ENCODE results near the gene LRRC4.

LRRC4 gene, protein sequence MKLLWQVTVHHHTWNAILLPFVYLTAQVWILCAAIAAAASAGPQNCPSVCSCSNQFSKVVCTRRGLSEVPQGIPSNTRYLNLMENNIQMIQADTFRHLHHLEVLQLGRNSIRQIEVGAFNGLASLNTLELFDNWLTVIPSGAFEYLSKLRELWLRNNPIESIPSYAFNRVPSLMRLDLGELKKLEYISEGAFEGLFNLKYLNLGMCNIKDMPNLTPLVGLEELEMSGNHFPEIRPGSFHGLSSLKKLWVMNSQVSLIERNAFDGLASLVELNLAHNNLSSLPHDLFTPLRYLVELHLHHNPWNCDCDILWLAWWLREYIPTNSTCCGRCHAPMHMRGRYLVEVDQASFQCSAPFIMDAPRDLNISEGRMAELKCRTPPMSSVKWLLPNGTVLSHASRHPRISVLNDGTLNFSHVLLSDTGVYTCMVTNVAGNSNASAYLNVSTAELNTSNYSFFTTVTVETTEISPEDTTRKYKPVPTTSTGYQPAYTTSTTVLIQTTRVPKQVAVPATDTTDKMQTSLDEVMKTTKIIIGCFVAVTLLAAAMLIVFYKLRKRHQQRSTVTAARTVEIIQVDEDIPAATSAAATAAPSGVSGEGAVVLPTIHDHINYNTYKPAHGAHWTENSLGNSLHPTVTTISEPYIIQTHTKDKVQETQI

DNA sequence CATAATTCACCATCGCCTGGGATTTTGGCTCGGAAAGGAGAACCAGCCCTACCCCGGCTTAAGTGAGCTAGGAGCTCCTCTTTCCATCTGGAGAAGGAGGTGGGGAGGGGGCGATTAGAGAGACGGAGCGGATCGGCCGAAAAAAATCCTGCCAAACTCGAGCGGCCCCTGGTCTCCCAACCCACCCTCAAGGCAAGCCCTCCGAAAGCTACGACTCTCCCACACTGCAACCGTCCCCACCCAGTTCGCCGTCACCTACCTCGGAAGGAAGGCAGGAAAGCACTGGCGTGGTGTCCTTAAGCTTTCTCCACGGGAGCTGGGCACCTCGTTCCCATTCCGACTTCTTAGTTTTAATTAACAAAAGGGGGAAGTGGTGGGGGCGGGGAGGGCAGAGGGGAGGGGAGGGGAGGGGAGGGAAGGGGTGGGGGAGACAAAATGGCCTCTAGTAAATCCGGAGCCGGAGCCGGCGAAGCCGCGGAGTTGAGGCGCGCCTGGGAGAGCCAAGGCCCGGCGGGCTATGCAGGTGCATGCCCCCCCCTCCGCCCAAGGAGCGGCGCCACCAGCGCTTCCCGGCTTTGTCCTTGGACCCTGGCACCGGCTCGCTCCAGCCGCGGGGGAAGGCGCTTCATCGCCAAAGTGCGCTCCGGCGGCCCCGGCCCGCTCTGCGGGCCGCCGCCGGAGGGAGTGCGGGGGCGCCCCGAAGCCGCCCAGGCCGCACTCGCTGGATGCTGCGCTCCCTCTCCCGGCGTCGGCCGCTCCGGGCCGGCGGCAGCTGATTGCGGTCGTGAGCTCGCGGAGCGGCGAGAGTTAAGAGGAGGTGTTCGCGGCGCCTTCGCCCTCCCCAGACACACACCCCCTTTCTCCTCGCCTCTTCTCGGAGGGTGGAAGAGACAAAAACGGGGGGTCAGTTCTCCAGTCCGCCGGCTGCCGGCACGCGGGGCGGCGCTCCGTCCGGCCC is at the start of gene LRRC4:
TSS of gene LRRC4 (minus strand) at position 784 of the 958 bp plus-strand sequence. CDS start 797 bp downstream, outside the sequence.
- Histone ChIP-seq H3K27ac (ENCODE audit: low read length) (no peak within 1 kb of the TSS), H3K4me1 (ENCODE audit: control insufficient read depth in 1 of 2, insufficient read depth in 2 of 2, low read length in 2 of 2) (peaks cover 3 to 12% of the 10 kb centered on the region in 2 donors), H3K27me3 (ENCODE audit: low read depth, low read length) (no peaks in the 10 kb centered on the region), H3K36me3 (ENCODE audit: control insufficient read depth in 1 of 2, insufficient read depth in 2 of 2, low read length in 2 of 2) (peaks cover 0 to 12% of the 10 kb centered on the region in 2 donors), H3K9me3 (ENCODE audit: control insufficient read depth in 1 of 2, low read length in 2 of 2) (no peaks in the 10 kb centered on the region), H3K4me3 (ENCODE audit: low read depth in 1 of 2, low read length in 2 of 2) (peak within 1 kb of the TSS; percentile 24 to 65)

DNA sequence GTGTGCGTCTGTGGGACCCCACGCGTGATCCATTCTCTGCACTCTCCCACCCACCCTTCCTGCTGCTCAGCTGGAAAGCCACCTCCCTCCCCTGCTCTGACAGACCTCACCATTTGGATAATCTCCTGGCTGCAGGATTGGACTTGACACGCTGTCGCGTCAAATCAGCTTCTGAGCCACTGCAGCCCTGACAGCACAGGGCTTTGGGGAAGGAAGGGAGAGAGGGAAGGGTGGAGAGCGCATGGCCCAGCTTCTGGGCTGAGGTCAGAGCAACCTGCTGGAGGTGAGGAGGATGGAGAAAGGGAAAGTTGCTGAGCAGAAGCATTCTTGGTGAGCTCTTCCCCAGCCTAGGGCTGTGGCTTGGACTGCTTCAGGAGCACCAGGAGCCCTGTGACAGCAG is 48.9 kb upstream of the LRRC4 start:
- Histone ChIP-seq H3K9me3 (ENCODE audit: control insufficient read depth in 1 of 2, low read length in 2 of 2) (no peaks in the 10 kb centered on the region), H3K4me1 (ENCODE audit: control insufficient read depth in 1 of 2, insufficient read depth in 2 of 2, low read length in 2 of 2) (peaks cover 3 to 7% of the 10 kb centered on the region in 2 donors), H3K27ac (ENCODE audit: low read length) (no peak overlapping the region), H3K27me3 (ENCODE audit: low read depth, low read length) (no peaks in the 10 kb centered on the region), H3K4me3 (ENCODE audit: low read depth in 1 of 2, low read length in 2 of 2) (no peak overlapping the region), H3K36me3 (ENCODE audit: control insufficient read depth in 1 of 2, insufficient read depth in 2 of 2, low read length in 2 of 2) (peaks cover 22 to 48% of the 10 kb centered on the region in 2 donors)

DNA sequence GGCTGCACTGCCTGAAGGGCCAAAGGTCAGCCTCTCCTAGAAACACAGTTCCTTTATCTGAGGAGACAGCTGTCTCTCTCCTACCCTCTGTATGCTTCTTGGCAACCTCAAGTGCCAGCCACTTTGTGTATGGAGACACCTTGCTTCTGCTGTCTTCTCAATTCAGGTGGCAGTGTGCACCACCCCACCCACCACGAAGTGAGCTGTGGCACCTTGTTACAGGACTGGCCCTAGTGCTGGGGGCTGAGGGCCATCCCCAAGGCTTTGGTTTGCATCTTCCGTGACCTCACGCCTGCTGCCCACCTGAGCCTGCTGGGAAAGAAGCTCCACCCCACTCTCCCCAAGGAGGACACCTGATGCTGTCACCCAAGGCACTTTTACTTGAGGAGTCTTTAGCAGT is 47.1 kb upstream of the LRRC4 start:
- Histone ChIP-seq H3K4me1 (ENCODE audit: control insufficient read depth in 1 of 2, insufficient read depth in 2 of 2, low read length in 2 of 2) (peaks cover 3 to 7% of the 10 kb centered on the region in 2 donors), H3K9me3 (ENCODE audit: control insufficient read depth in 1 of 2, low read length in 2 of 2) (no peaks in the 10 kb centered on the region), H3K36me3 (ENCODE audit: control insufficient read depth in 1 of 2, insufficient read depth in 2 of 2, low read length in 2 of 2) (peaks cover 15 to 42% of the 10 kb centered on the region in 2 donors), H3K27me3 (ENCODE audit: low read depth, low read length) (no peaks in the 10 kb centered on the region), H3K27ac (ENCODE audit: low read length) (no peak overlapping the region), H3K4me3 (ENCODE audit: low read depth in 1 of 2, low read length in 2 of 2) (no peak overlapping the region)

DNA sequence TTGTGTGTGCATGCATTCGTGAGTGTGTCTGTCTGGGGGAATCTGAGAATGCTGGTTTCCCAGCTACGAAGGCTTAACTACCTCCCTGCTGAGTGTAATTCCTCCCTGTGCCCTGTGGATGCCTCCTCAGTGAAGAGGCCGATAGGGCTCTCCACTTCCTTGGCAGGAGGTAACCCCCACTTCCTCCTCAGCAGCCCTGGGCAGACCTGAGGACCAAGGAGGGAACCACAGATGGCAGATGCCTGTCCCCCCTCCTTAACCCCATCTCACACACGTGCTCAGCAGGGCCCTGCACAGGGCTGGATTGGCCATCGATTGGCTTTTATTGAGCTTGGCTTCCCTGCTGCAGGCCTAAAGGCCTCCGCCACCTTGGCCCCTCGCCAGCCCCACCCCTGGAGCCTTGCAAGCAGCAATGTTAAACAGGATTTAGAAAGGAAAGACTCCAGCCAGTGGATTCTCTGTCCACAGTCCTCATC is 45.6 kb upstream of the LRRC4 start:
- Histone ChIP-seq H3K36me3 (ENCODE audit: control insufficient read depth in 1 of 2, insufficient read depth in 2 of 2, low read length in 2 of 2) (peaks cover 10 to 34% of the 10 kb centered on the region in 2 donors), H3K4me3 (ENCODE audit: low read depth in 1 of 2, low read length in 2 of 2) (no peak overlapping the region), H3K27me3 (ENCODE audit: low read depth, low read length) (no peaks in the 10 kb centered on the region), H3K4me1 (ENCODE audit: control insufficient read depth in 1 of 2, insufficient read depth in 2 of 2, low read length in 2 of 2) (peaks cover 3 to 7% of the 10 kb centered on the region in 2 donors), H3K27ac (ENCODE audit: low read length) (no peak overlapping the region), H3K9me3 (ENCODE audit: control insufficient read depth in 1 of 2, low read length in 2 of 2) (no peaks in the 10 kb centered on the region)

DNA sequence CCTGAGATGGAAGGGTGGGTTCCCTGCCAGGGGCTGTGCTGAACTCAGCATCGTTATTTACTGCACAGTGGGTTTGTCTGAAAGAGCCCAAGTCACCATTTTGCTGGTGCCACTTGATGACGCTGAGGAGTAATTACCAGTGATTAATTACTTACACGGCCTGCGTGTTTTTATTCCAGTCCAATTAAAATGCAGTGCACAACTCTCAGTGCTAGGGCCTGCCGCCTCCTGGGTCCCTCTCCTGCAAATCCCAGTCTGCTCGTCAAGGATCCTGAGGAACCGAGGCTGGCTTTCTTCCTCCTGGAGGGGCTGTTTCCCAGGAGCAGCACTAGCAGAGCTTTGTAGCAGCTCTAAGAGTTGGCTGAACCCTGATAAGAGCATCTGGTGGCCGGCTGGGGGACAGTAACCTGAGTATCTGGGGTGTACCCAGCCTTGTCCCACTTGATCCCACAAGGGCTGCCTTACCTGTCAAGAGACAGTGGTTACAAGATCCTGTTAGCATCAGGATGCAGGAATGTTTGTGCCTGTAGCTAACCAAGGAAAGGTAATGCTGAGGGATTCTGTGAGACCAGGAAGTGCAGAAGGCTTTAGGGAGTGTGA is 45.1 kb upstream of the LRRC4 start:
- Histone ChIP-seq H3K4me1 (ENCODE audit: control insufficient read depth in 1 of 2, insufficient read depth in 2 of 2, low read length in 2 of 2) (peaks cover 3 to 7% of the 10 kb centered on the region in 2 donors), H3K27ac (ENCODE audit: low read length) (no peak overlapping the region), H3K27me3 (ENCODE audit: low read depth, low read length) (no peaks in the 10 kb centered on the region), H3K4me3 (ENCODE audit: low read depth in 1 of 2, low read length in 2 of 2) (no peak overlapping the region), H3K36me3 (ENCODE audit: control insufficient read depth in 1 of 2, insufficient read depth in 2 of 2, low read length in 2 of 2) (peaks cover 5 to 29% of the 10 kb centered on the region in 2 donors), H3K9me3 (ENCODE audit: control insufficient read depth in 1 of 2, low read length in 2 of 2) (no peaks in the 10 kb centered on the region)

DNA sequence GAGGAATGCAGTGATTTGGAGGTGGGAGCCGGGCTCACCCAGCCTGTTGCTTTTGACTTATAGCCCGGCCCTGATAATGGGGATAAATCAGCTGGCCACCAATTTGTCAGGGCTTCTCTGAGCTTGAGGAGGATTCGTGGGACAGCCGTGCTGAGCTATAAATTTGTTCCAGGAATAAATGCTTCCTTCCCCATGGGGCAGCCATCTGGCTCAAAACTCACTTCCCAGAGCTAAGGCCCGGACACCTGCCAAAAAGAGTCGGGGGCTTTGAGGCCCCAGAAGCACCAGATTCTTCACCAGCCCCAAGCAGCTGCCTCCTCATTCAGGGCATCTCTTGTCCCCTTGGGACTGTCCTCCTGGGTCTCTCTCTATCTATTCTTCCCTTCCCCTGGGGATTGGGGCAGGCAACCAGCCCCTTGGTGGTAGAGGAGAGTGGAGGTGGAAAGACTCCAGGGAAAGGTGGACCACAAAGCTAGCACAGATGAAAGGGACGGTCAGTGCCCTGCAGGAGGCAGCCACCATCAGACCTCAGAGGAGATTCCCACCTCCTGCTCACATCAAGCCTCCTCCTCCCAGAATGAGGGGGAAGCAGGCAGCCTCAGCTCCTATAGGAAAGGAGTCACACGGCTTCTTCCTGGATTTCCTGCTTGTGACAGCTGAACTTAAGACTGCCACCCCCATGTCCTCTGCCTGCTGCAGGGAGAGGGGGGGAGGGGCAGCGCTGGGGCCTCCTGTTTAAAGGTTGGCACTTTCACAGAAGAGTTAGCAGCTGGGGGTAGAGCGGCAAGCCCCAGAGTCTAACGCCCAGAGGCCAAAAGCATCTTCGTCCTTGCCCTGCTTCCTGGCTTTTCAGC is 44.2 kb upstream of the LRRC4 start:
- H3K36me3 ChIP-seq (ENCODE audit: control insufficient read depth in 1 of 2, insufficient read depth in 2 of 2, low read length in 2 of 2) = peaks cover 3 to 28% of the 10 kb centered on the region in 2 donors
- no peaks in the 10 kb centered on the region for H3K9me3 ChIP-seq (ENCODE audit: control insufficient read depth in 1 of 2, low read length in 2 of 2)
- no peaks in the 10 kb centered on the region for H3K27me3 ChIP-seq (ENCODE audit: low read depth, low read length)
- H3K4me1 ChIP-seq (ENCODE audit: control insufficient read depth in 1 of 2, insufficient read depth in 2 of 2, low read length in 2 of 2) = peaks cover 3 to 7% of the 10 kb centered on the region in 2 donors
- no peak overlapping the region for H3K27ac ChIP-seq (ENCODE audit: low read length)
- no peak overlapping the region for H3K4me3 ChIP-seq (ENCODE audit: low read depth in 1 of 2, low read length in 2 of 2)

DNA sequence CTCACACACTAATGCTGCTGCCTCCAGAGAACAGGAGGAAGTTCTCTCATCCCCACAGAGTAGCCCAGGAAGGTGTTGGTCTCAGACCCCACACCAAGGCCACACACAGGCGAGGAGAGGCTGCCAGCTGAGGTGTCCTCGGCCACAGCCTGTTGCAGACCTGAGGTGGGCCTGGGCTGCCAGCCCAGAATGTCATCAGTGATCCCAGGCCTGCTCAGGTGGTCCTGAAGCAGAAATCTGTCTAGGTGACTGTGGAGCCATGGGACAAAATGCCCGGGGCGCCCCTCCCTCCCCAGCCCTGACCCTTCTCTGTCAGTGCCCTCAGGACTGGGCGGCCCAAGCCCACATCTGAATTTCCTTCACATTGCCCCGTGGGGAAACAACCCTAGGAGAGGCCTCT is 43.5 kb upstream of the LRRC4 start:
- Histone ChIP-seq H3K36me3 (ENCODE audit: control insufficient read depth in 1 of 2, insufficient read depth in 2 of 2, low read length in 2 of 2) (peaks cover 3 to 24% of the 10 kb centered on the region in 2 donors), H3K27me3 (ENCODE audit: low read depth, low read length) (no peaks in the 10 kb centered on the region), H3K27ac (ENCODE audit: low read length) (no peak overlapping the region), H3K9me3 (ENCODE audit: control insufficient read depth in 1 of 2, low read length in 2 of 2) (no peaks in the 10 kb centered on the region), H3K4me1 (ENCODE audit: control insufficient read depth in 1 of 2, insufficient read depth in 2 of 2, low read length in 2 of 2) (peaks cover 3 to 7% of the 10 kb centered on the region in 2 donors), H3K4me3 (ENCODE audit: low read depth in 1 of 2, low read length in 2 of 2) (no peak overlapping the region)

DNA sequence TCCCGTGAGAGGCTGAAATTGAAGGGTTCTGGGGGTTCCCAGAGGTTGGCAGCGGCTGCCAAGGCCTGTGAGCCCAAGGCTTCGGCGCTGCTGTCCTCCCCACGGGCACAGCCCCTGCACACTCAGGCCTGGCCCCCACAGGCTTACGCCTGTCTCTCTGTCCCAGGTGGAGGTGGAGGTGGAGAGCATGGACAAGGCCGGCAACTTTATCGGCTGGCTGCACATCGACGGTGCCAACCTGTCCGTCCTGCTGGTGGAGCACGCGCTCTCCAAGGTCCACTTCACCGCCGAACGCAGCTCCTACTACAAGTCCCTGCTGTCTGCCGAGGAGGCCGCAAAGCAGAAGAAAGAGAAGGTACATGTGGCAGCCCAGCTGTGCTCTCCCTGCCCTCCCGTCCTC is 43.1 kb upstream of the LRRC4 start:
- Histone ChIP-seq H3K36me3 (ENCODE audit: control insufficient read depth in 1 of 2, insufficient read depth in 2 of 2, low read length in 2 of 2) (peaks cover 3 to 24% of the 10 kb centered on the region in 2 donors), H3K4me3 (ENCODE audit: low read depth in 1 of 2, low read length in 2 of 2) (no peak overlapping the region), H3K27me3 (ENCODE audit: low read depth, low read length) (no peaks in the 10 kb centered on the region), H3K9me3 (ENCODE audit: control insufficient read depth in 1 of 2, low read length in 2 of 2) (no peaks in the 10 kb centered on the region), H3K27ac (ENCODE audit: low read length) (no peak overlapping the region), H3K4me1 (ENCODE audit: control insufficient read depth in 1 of 2, insufficient read depth in 2 of 2, low read length in 2 of 2) (peaks cover 3 to 7% of the 10 kb centered on the region in 2 donors)

DNA sequence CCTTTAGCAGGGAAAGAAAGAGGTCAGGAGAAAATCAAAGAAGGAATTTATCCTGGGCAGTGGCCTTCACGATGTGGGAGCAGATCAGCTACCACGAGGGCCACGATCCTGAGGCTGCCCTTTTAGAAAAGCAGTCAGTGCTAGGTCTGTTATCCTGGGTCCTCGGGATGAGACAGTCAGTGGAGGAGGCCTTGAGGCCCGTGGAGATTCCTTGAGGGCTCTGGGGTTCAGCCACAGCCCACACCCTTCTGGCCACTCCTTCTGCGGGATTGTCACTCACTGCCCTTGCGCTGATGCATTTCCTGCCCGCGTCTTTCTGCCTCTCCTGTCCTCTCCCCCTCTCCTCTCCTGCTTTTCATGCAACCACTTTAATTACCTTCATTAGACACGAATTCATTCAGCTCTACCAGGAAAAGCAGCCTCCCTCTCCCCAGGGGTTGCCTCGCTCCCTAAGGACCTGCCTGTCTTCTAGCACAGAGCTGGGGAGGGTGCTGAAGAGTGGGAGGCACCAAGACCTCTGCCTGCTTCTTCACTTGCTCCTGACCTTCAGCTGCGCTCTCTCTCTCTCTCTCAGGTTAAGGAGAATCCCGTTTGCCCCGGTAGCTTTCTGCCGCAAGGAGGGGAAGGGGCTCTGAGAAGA is 42.6 kb upstream of the LRRC4 start:
- peaks cover 2 to 21% of the 10 kb centered on the region in 2 donors for H3K36me3 ChIP-seq (ENCODE audit: control insufficient read depth in 1 of 2, insufficient read depth in 2 of 2, low read length in 2 of 2)
- H3K4me1 ChIP-seq (ENCODE audit: control insufficient read depth in 1 of 2, insufficient read depth in 2 of 2, low read length in 2 of 2) = peaks cover 3 to 7% of the 10 kb centered on the region in 2 donors
- H3K4me3 ChIP-seq (ENCODE audit: low read depth in 1 of 2, low read length in 2 of 2) = no peak overlapping the region
- H3K27ac ChIP-seq (ENCODE audit: low read length) = no peak overlapping the region
- no peaks in the 10 kb centered on the region for H3K27me3 ChIP-seq (ENCODE audit: low read depth, low read length)
- H3K9me3 ChIP-seq (ENCODE audit: control insufficient read depth in 1 of 2, low read length in 2 of 2) = no peaks in the 10 kb centered on the region
